Right lobe of liver (tissue), 6 donors: Measurements from ENCODE around the gene C2orf81. TPM values are rescaled to one million over a fixed set of nuclear protein-coding genes. Genes with fewer than 3 reads are reported as not detected.

Experiments
- ATAC-seq, 4 donors: fragments of 200-7000 bp; cut with Tn5 transposase; one replicate each; pipeline ENCODE4 v1.9.1; 2020; ENCODE audit warnings: mild to moderate bottlenecking in 4 of 4, moderate library complexity in 4 of 4
- DNase-seq, 3 donors: peaks; one replicate each; pipeline ENCODE4 v3.0.0-alpha.2; 2020
- H3K27ac ChIP-seq, 3 donors: fragments of 200-600 bp; one replicate each; pipeline ENCODE4 v1.8.0; 2022
- H3K27me3 ChIP-seq, 2 donors: fragments of 200-600 bp; one replicate each; pipeline ENCODE4 v1.8.0; 2022
- H3K36me3 ChIP-seq, 4 donors: fragments of 200-600 bp; sonication (generic) in 1 of 4; one replicate each; pipeline versions ENCODE4 v1.5.1 to v1.8.0; 2017 to 2022; ENCODE audit warnings: control low read depth in 1 of 4
- H3K4me1 ChIP-seq, 4 donors: fragments of 200-600 bp; sonication (generic) in 1 of 4; one replicate each; pipeline versions ENCODE4 v1.5.1 to v1.8.0; 2017 to 2022; ENCODE audit warnings: control low read depth in 1 of 4
- H3K4me3 ChIP-seq, 3 donors: fragments of 200-600 bp; one replicate each; pipeline ENCODE4 v1.8.0; 2022
- H3K9me3 ChIP-seq, 4 donors: fragments of 200-600 bp; sonication (generic) in 1 of 4; one replicate each; pipeline versions ENCODE4 v1.5.1 to v1.8.0; 2017 to 2022; ENCODE audit warnings: control low read depth in 1 of 4
- CTCF ChIP-seq, 4 donors: fragments of 200-600 bp in 3 of 4; fragments of 450-650 bp in 1 of 4; IDR thresholded peaks; one replicate each; pipeline versions ENCODE4 v1.5.1 to v1.8.0; 2016 to 2022; ENCODE audit warnings: antibody characterized with exemption in 4 of 4, mild to moderate bottlenecking in 2 of 4
- POLR2A ChIP-seq: fragments of 450-650 bp; IDR thresholded peaks from one replicate; pipeline ENCODE4 v1.6.1; 2017; ENCODE audit warnings: antibody characterized with exemption, mild to moderate bottlenecking
- WGBS: methylation state at CpG from one replicate; pipeline ENCODE4 v1.1.6; 2018; ENCODE audit warnings: low coverage, low lambda C conversion rate; ENCODE audit not compliant: insufficient coverage; ENCODE audit errors: missing lambda C conversion rate; 5-methylcytosine and 5-hydroxymethylcytosine counted together
- intact Hi-C, 2 donors: fragments of 100-400 bp; cut with DNase I; formaldehyde crosslinking; loops; one replicate each; pipeline versions ENCODE4 v1.11.2 to v1.14.1; 2022
- total RNA-seq, 6 experiments: library from RNA; depleted of rRNA in 2 of 6; stranded (reverse); fragments of >200 nt in 2 of 6; fragmentation: NEBNext Ultra II Directional in 3 of 6; extraction: Animal tissue kit (Norgen Biotek cat#: 25700) in 3 of 6; gene quantifications; one replicate each; pipeline versions ENCODE4 v1.1.0 to v1.2.4, GENCODE V29; 2016 to 2023
- donor health status: DM: no; HTN: yes; CAD: no.
- donor health status: DM: no; HTN: no; CAD: no.
- donor health status: DM: no; HTN: no; CAD: no.
- donor health status: DM: no; HTN: yes; CAD: no.
- donor health status: DM: no; HTN: yes; CAD: no.

The C2orf81 gene
- total RNA-seq, 6 experiments from 2014 or later: 0.18 to 0.56 (median 0.31) TPM; not detected in 1

- 63% methylated on average over 6 of the region's 8 CpGs for WGBS
- Histone ChIP-seq H3K4me1 (peaks cover 0 to 9% (median 2%) of the 10 kb centered on the region in 4 donors), H3K4me3 (no peak overlapping the region), H3K9me3 (no peaks in the 10 kb centered on the region), H3K27me3 (no peaks in the 10 kb centered on the region), H3K36me3 (peaks cover 8 to 85% (median 33%) of the 10 kb centered on the region in 4 donors), H3K27ac (no peak overlapping the region)
- DNase-seq (no peak), ATAC-seq (peak; percentile 60 to 73 (median 66))
- intact Hi-C loops: no loop called here
- no peak for TF ChIP-seq POLR2A
- TF ChIP-seq CTCF (IDR thresholded peaks at IDR 0.05): no peak
Observed at GRCh38 chr2:74364533-74365505, 56.6 kb downstream of the C2orf81 start.

Other genes with a start within 250 kb of the C2orf81 start
- gene MOB1A, start 242.7 kb downstream of the C2orf81 start, total RNA-seq: 10 to 100 TPM; 29.8 to 48.0 (median 32.9) TPM
- 1 to 10 TPM in 5 of 6 experiments, under 1 TPM in 1; 0.31 to 7.4 (median 2.0) TPM for gene MTHFD2, start 223.0 kb downstream of the C2orf81 start, total RNA-seq
- 1 to 10 TPM in 2 of 6 experiments, under 1 TPM in 4; 0.12 to 1.2 (median 0.68) TPM for gene SLC4A5, start 78.2 kb downstream of the C2orf81 start, total RNA-seq
- gene DCTN1, start 41.3 kb downstream of the C2orf81 start, total RNA-seq: 10 to 100 TPM; 33.7 to 47.9 (median 37.3) TPM
- gene WDR54, start 111 bp upstream of the C2orf81 start, total RNA-seq: 1 to 10 TPM; 1.6 to 5.3 (median 2.2) TPM
- gene RTKN, start 20.3 kb upstream of the C2orf81 start, total RNA-seq: 100 to 1,000 TPM in 2 of 6 experiments, 10 to 100 TPM in 4; 61.5 to 103 (median 83.0) TPM
- 10 to 100 TPM in 5 of 6 experiments, 1 to 10 TPM in 1; 3.4 to 20.3 (median 18.8) TPM for gene INO80B, start 33.5 kb upstream of the C2orf81 start, total RNA-seq
- 10 to 100 TPM; 29.6 to 37.6 (median 32.2) TPM for gene WBP1, start 36.8 kb upstream of the C2orf81 start, total RNA-seq
- gene MOGS, start 43.8 kb upstream of the C2orf81 start, total RNA-seq: 10 to 100 TPM; 41.0 to 45.2 (median 43.6) TPM
- 10 to 100 TPM; 10.7 to 51.9 (median 42.6) TPM for gene MRPL53, start 51.1 kb upstream of the C2orf81 start, total RNA-seq
- gene CCDC142, start 61.4 kb upstream of the C2orf81 start, total RNA-seq: 10 to 100 TPM in 3 of 6 experiments, 1 to 10 TPM in 3; 5.9 to 15.4 (median 11.2) TPM
- 10 to 100 TPM; 14.5 to 31.5 (median 26.7) TPM for gene TTC31, start 61.5 kb upstream of the C2orf81 start, total RNA-seq
- 1 to 10 TPM; 1.4 to 8.4 (median 5.8) TPM for gene LBX2, start 78.0 kb upstream of the C2orf81 start, total RNA-seq
- 10 to 100 TPM in 5 of 6 experiments, 1 to 10 TPM in 1; 9.6 to 17.5 (median 13.3) TPM for gene PCGF1, start 86.1 kb upstream of the C2orf81 start, total RNA-seq
- gene TLX2, start 92.8 kb upstream of the C2orf81 start, total RNA-seq: not detected
- gene DQX1, start 104.6 kb upstream of the C2orf81 start, total RNA-seq: not detected
- 100 to 1,000 TPM in 1 of 6 experiments, 10 to 100 TPM in 5; 64.6 to 109 (median 80.4) TPM for gene AUP1, start 108.1 kb upstream of the C2orf81 start, total RNA-seq
- gene HTRA2, start 108.3 kb upstream of the C2orf81 start, total RNA-seq: 10 to 100 TPM; 12.3 to 20.3 (median 15.2) TPM
- 1 to 10 TPM in 5 of 6 experiments, under 1 TPM in 1; 0.92 to 3.3 (median 1.8) TPM for gene LOXL3, start 132.3 kb upstream of the C2orf81 start, total RNA-seq
- 1 to 10 TPM; 1.9 to 3.7 (median 3.2) TPM for gene DOK1, start 133.1 kb upstream of the C2orf81 start, total RNA-seq
- gene M1AP, start 226.7 kb upstream of the C2orf81 start, total RNA-seq: not detected
- 1 to 10 TPM; 1.1 to 2.3 (median 1.6) TPM for gene SEMA4F, start 232.6 kb upstream of the C2orf81 start, total RNA-seq